Neural progenitor cell (in vitro differentiated cells): Measurements from ENCODE around the gene NUP133. TPM values are rescaled to one million over a fixed set of nuclear protein-coding genes. Genes with fewer than 3 reads are reported as not detected.
A peak's percentile ranks its signal among the peaks of the same experiment; 100 is the strongest.

Experiments
- DNase-seq: peaks from one replicate; pipeline ENCODE4 v3.0.0-alpha.2; 2016; ENCODE audit warnings: low spot score
- H2AFZ ChIP-seq: fragments of 200-600 bp; sonication (generic); replicated peaks from 2 replicates; pipeline ENCODE4 v1.6.1; 2016; ENCODE audit warnings: antibody characterized with exemption
- H3F3A ChIP-seq: fragments of 200-600 bp; sonication (generic); 2 replicates; pipeline ENCODE4 v1.6.1; 2016; ENCODE audit warnings: antibody characterized with exemption, low read depth
- H3K27ac ChIP-seq: fragments of 200-600 bp; sonication (generic); 2 replicates; pipeline ENCODE4 v1.5.1; 2016; ENCODE audit warnings: mild to moderate bottlenecking
- H3K27me3 ChIP-seq: fragments of 200-600 bp; sonication (generic); 2 replicates; pipeline ENCODE4 v1.6.1; 2016; ENCODE audit warnings: mild to moderate bottlenecking, moderate library complexity
- H3K36me3 ChIP-seq: fragments of 200-600 bp; sonication (generic); 2 replicates; pipeline ENCODE4 v1.5.1; 2016
- H3K4me1 ChIP-seq: fragments of 200-600 bp; sonication (generic); 2 replicates; pipeline ENCODE4 v1.6.1; 2016; ENCODE audit warnings: mixed run types
- H3K4me2 ChIP-seq: fragments of 200-600 bp; sonication (generic); 2 replicates; pipeline ENCODE4 v1.6.1; 2016
- H3K4me3 ChIP-seq: fragments of 200-600 bp; sonication (generic); 2 replicates; pipeline ENCODE4 v1.5.1; 2016
- H3K79me2 ChIP-seq: fragments of 200-600 bp; sonication (generic); 2 replicates; pipeline ENCODE4 v1.6.1; 2016; ENCODE audit warnings: low read depth
- H3K9ac ChIP-seq: fragments of 200-600 bp; sonication (generic); 2 replicates; pipeline ENCODE4 v1.6.1; 2016
- H3K9me3 ChIP-seq: fragments of 200-600 bp; sonication (generic); 2 replicates; pipeline ENCODE4 v1.5.1; 2016; ENCODE audit warnings: low read depth
- H4K20me1 ChIP-seq: fragments of 200-600 bp; sonication (generic); 2 replicates; pipeline ENCODE4 v1.6.1; 2016; ENCODE audit warnings: low read depth
- H3K27ac Mint-ChIP-seq: 3 replicates; pipeline ENCODE4 v1.8.0; 2021; ENCODE audit warnings: mixed read lengths
- H3K27me3 Mint-ChIP-seq: 2 replicates; pipeline ENCODE4 v1.8.0; 2022; ENCODE audit warnings: low read depth, mild to moderate bottlenecking, inconsistent platforms, moderate library complexity, mixed read lengths; ENCODE audit not compliant: insufficient read depth
- H3K36me3 Mint-ChIP-seq: 3 replicates; pipeline ENCODE4 v1.8.0; 2021; ENCODE audit warnings: mixed read lengths
- H3K4me1 Mint-ChIP-seq: 3 replicates; pipeline ENCODE4 v1.8.0; 2021; ENCODE audit warnings: mixed read lengths
- H3K4me3 Mint-ChIP-seq: 3 replicates; pipeline ENCODE4 v1.8.0; 2021; ENCODE audit warnings: mild to moderate bottlenecking, moderate library complexity, mixed read lengths
- H3K9me3 Mint-ChIP-seq: 3 replicates; pipeline ENCODE4 v1.8.0; 2020; ENCODE audit warnings: mixed read lengths
- EZH2 ChIP-seq: fragments of 200-600 bp; sonication (generic); IDR thresholded peaks from 2 replicates; pipeline ENCODE4 v1.6.1; 2017; ENCODE audit warnings: antibody characterized with exemption, mild to moderate bottlenecking, moderate library complexity
- EZH2phosphoT487 ChIP-seq: fragments of 200-600 bp; sonication (generic); IDR thresholded peaks from 2 replicates; pipeline ENCODE4 v1.6.1; 2017; ENCODE audit warnings: antibody characterized with exemption
- total RNA-seq: library from RNA; depleted of rRNA; stranded (reverse); fragments of >200 nt; gene quantifications from 2 replicates; pipeline ENCODE4 v1.2.3, GENCODE V29; 2015; ENCODE audit warnings: low replicate concordance
- TF ChIP-seq, protein P1 (sequence below): fragments of 200-600 bp; sonication (generic); IDR thresholded peaks from 2 replicates; pipeline ENCODE4 v1.5.1; 2017; ENCODE audit warnings: antibody characterized with exemption, mild to moderate bottlenecking

The NUP133 gene
- total RNA-seq, 1 donor from 2014 or later = 89.3 TPM

DNA sequence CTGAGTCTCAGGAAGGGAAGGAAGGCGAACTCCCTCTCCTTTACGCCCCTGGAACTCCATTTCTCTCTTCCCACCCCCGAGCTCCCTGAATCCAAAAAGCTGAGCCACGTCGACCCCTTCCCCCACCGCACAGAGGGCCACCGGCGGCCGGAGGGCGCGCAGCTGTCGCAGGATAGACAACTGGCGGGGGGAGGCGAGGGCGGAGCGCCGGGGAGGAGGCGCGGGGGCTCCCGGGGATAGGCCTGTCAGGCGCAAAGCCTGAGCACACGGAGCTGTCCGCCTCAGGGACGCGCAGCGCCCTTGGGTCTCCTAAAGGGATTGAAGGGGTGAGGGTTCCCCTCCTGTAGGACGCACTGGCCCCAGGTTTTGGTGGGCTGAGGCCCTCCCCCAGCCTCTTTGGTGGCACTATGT lies 73.5 kb downstream of the NUP133 start:
- Histone ChIP-seq H3K27me3 (peaks cover 66% of the 10 kb centered on the region), H3K27ac (no peak overlapping the region), H2AFZ (peak overlapping the region; percentile 80), H3F3A (peaks cover 7% of the 10 kb centered on the region), H3K79me2 (no peaks in the 10 kb centered on the region), H3K36me3 (no peaks in the 10 kb centered on the region), H3K9ac (no peak overlapping the region), H3K4me3 (peak overlapping the region; percentile 56), H4K20me1 (peaks cover 29% of the 10 kb centered on the region), H3K4me2 (peak overlapping the region; percentile 92), H3K4me1 (peaks cover 3% of the 10 kb centered on the region), H3K9me3 (no peaks in the 10 kb centered on the region)
- peaks cover 6% of the 10 kb centered on the region for H3K9me3 Mint-ChIP-seq
- H3K4me1 Mint-ChIP-seq = peaks cover 14% of the 10 kb centered on the region
- peak overlapping the region; percentile 79 for H3K4me3 Mint-ChIP-seq
- peaks cover 2% of the 10 kb centered on the region for H3K36me3 Mint-ChIP-seq
- H3K27ac Mint-ChIP-seq = no peak overlapping the region
- TF ChIP-seq EZH2 (no peak), EZH2phosphoT487 (no peak)
- TF ChIP-seq, protein P1, sequence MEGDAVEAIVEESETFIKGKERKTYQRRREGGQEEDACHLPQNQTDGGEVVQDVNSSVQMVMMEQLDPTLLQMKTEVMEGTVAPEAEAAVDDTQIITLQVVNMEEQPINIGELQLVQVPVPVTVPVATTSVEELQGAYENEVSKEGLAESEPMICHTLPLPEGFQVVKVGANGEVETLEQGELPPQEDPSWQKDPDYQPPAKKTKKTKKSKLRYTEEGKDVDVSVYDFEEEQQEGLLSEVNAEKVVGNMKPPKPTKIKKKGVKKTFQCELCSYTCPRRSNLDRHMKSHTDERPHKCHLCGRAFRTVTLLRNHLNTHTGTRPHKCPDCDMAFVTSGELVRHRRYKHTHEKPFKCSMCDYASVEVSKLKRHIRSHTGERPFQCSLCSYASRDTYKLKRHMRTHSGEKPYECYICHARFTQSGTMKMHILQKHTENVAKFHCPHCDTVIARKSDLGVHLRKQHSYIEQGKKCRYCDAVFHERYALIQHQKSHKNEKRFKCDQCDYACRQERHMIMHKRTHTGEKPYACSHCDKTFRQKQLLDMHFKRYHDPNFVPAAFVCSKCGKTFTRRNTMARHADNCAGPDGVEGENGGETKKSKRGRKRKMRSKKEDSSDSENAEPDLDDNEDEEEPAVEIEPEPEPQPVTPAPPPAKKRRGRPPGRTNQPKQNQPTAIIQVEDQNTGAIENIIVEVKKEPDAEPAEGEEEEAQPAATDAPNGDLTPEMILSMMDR = no peak
- peaks cover 38% of the 10 kb centered on the region for H3K27me3 Mint-ChIP-seq
- peak; percentile 84 for DNase-seq

DNA sequence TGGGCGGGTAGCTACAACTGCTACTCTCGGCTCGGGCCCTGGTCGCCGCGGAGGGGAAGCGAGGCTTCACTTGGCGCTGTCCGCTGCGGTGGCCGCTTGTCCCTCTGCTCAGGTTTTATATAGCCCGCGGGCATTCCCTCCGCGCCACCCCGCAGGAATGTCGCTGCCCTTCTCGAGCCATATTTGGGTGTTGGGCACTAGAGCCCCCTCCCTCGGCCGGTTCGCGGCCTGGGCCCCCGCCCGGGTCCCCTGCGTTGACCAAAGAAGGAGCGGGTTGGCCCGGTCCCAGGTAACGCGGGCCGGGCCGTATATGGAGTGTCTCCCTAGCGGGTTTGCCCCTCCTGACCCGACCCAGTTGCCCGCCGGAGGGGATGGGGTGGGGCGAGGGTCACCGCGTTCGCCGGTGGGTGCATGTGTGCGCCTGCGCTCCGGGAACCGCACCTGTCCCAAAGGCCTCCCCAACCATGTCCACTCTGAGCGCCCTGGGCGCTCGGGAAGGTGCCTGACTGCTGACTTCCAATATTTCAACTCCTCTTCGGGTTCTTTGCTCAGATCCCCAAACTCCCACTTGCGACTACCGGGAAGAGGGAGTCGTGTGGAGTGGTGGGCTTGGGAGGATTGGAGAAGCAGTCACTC lies 74.0 kb downstream of the NUP133 start, which contains the start of gene ACTA1:
Gene ACTA1, minus strand, starts transcription at position 90 of the 636 bp plus-strand sequence. CDS start 979 bp downstream, outside the sequence.
- H3K27ac ChIP-seq = no peak within 1 kb of the TSS
- H3K9me3 ChIP-seq = no peaks in the 10 kb centered on the region
- peaks cover 3% of the 10 kb centered on the region for H3K4me1 ChIP-seq
- no peaks in the 10 kb centered on the region for H3K79me2 ChIP-seq
- no peak within 1 kb of the TSS for H3K27ac Mint-ChIP-seq
- DNase-seq = peak; percentile 78
- H3K4me1 Mint-ChIP-seq = peaks cover 14% of the 10 kb centered on the region
- peak within 1 kb of the TSS; percentile 79 for H3K4me3 Mint-ChIP-seq
- peak; percentile 61 for TF ChIP-seq EZH2
- TF ChIP-seq, protein P1 = no peak
- peaks cover 6% of the 10 kb centered on the region for H3K9me3 Mint-ChIP-seq
- H3K36me3 Mint-ChIP-seq = peaks cover 2% of the 10 kb centered on the region
- peaks cover 7% of the 10 kb centered on the region for H3F3A ChIP-seq
- peaks cover 68% of the 10 kb centered on the region for H3K27me3 ChIP-seq
- H3K4me3 ChIP-seq = peak within 1 kb of the TSS; percentile 56
- H3K36me3 ChIP-seq = no peaks in the 10 kb centered on the region
- peaks cover 29% of the 10 kb centered on the region for H4K20me1 ChIP-seq
- peak within 1 kb of the TSS; percentile 92 for H3K4me2 ChIP-seq
- H3K27me3 Mint-ChIP-seq = peaks cover 38% of the 10 kb centered on the region
- no peak within 1 kb of the TSS for H3K9ac ChIP-seq
- peak within 1 kb of the TSS; percentile 80 for H2AFZ ChIP-seq

DNA sequence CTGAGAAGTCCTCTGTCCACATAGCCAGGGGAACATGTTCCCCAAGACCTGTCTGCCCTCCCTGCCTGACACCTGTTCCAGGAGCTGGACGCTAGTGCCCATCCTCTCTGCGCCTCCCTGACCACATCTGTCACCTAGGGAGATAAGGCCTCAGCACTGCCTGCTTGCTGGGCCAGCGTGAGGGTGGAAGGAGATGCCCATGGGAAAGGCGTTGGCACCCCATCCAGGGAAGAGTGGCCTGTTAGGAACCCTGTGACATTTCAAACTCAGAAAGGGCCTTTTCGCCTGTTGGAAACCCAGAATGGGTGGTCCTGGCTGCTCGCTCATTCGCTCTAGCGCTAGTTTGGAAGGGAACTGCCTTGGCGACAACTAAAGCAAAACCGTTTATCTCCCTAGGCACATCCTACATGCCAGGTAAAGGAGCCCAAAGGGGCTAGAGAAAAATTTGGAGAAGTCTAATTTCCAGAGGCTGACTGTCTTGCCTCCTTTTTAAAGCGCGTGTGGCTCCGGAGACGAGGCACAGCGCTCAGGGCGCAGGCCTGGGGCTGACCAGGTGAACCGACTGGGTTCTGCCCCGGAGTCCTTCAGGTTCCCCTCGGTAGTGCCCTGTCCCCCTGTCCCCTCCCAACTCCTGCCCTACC lies 74.7 kb downstream of the NUP133 start:
- peak overlapping the region; percentile 50 for H3K4me3 Mint-ChIP-seq
- peaks cover 2% of the 10 kb centered on the region for H3K36me3 Mint-ChIP-seq
- H3K4me1 Mint-ChIP-seq = peaks cover 14% of the 10 kb centered on the region
- Histone ChIP-seq H3K4me1 (peaks cover 3% of the 10 kb centered on the region), H3K4me2 (peak overlapping the region; percentile 92), H3K79me2 (no peaks in the 10 kb centered on the region), H3K36me3 (no peaks in the 10 kb centered on the region), H4K20me1 (peaks cover 29% of the 10 kb centered on the region), H3K4me3 (peak overlapping the region; percentile 56), H3F3A (peaks cover 7% of the 10 kb centered on the region), H3K9ac (no peak overlapping the region), H3K9me3 (no peaks in the 10 kb centered on the region), H3K27me3 (peaks cover 68% of the 10 kb centered on the region), H2AFZ (no peak overlapping the region), H3K27ac (no peak overlapping the region)
- H3K9me3 Mint-ChIP-seq = peaks cover 6% of the 10 kb centered on the region
- peaks cover 38% of the 10 kb centered on the region for H3K27me3 Mint-ChIP-seq
- TF ChIP-seq EZH2phosphoT487 (no peak), EZH2 (no peak)
- no peak overlapping the region for H3K27ac Mint-ChIP-seq
- no peak for DNase-seq

DNA sequence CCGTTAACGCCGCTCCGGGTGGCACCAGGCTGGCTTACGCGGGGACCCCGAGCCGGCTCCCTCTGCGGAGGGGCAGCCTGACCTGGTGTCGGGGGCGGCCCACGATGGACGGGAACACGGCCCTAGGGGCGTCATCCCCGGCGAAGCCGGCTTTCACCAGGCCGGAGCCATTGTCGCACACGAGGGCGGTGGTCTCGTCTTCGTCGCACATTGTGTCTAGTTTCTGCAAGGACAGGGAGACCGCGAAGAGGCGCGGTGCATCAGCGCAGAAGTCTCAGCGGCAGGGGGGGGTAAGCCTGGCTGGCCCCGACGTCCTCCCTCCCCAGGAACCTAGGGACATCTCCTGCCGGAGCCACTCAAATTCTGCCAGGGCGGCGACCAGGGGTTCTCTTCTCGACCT lies 75.2 kb downstream of the NUP133 start:
- H2AFZ ChIP-seq = no peak overlapping the region
- peaks cover 6% of the 10 kb centered on the region for H3K9me3 Mint-ChIP-seq
- peaks cover 29% of the 10 kb centered on the region for H4K20me1 ChIP-seq
- H3K79me2 ChIP-seq = no peaks in the 10 kb centered on the region
- no peaks in the 10 kb centered on the region for H3K36me3 ChIP-seq
- no peaks in the 10 kb centered on the region for H3K9me3 ChIP-seq
- no peak overlapping the region for H3K4me2 ChIP-seq
- peaks cover 40% of the 10 kb centered on the region for H3K27me3 Mint-ChIP-seq
- no peak overlapping the region for H3K27ac ChIP-seq
- H3K4me3 ChIP-seq = no peak overlapping the region
- H3K4me1 Mint-ChIP-seq = peaks cover 14% of the 10 kb centered on the region
- H3K4me1 ChIP-seq = peaks cover 3% of the 10 kb centered on the region
- no peak overlapping the region for H3K27ac Mint-ChIP-seq
- H3F3A ChIP-seq = peaks cover 7% of the 10 kb centered on the region
- TF ChIP-seq EZH2phosphoT487 (no peak), EZH2 (no peak)
- TF ChIP-seq, protein P1 = no peak
- H3K27me3 ChIP-seq = peaks cover 68% of the 10 kb centered on the region
- no peak overlapping the region for H3K4me3 Mint-ChIP-seq
- H3K9ac ChIP-seq = no peak overlapping the region
- no peak for DNase-seq
- no peaks in the 10 kb centered on the region for H3K36me3 Mint-ChIP-seq
